GM12878 (cell line): Measurements from ENCODE around the gene TEX44. TPM values are rescaled to one million over a fixed set of nuclear protein-coding genes. Genes with fewer than 3 reads are reported as not detected.

Source experiments
- BRCA1 ChIP-seq: IDR thresholded peaks from 2 replicates; pipeline ENCODE4 v1.6.1; 2011; ENCODE audit warnings: low read depth, low read length, improper control_type of control experiment
- CHD2 ChIP-seq: IDR thresholded peaks from 2 replicates; pipeline ENCODE4 v1.6.1; 2011; ENCODE audit warnings: low read depth, low read length, improper control_type of control experiment, borderline replicate concordance
- CHD4 ChIP-seq: fragments of 200-600 bp; sonication (generic); IDR thresholded peaks from 2 replicates; pipeline ENCODE4 v1.6.1; 2016; ENCODE audit warnings: mild to moderate bottlenecking
- CREB1 ChIP-seq: IDR thresholded peaks from 2 replicates; pipeline ENCODE4 v1.6.1; 2012; ENCODE audit warnings: low read depth, mild to moderate bottlenecking, inconsistent platforms
- CREM ChIP-seq: IDR thresholded peaks from 2 replicates; pipeline ENCODE4 v1.6.1; 2014; ENCODE audit warnings: antibody characterized with exemption, low read depth
- E2F8 ChIP-seq: fragments of 450-650 bp; IDR thresholded peaks from 2 replicates; pipeline ENCODE4 v1.6.1; 2018; ENCODE audit warnings: mild to moderate bottlenecking, low read depth, moderate library complexity; ENCODE audit not compliant: partially characterized antibody
- ELK1 ChIP-seq: IDR thresholded peaks from 2 replicates; pipeline ENCODE4 v1.6.1; 2012; ENCODE audit warnings: low read depth, low read length, improper control_type of control experiment
- ESRRA ChIP-seq: IDR thresholded peaks from 2 replicates; pipeline ENCODE4 v1.6.1; 2012; ENCODE audit warnings: mild to moderate bottlenecking, low read length, improper control_type of control experiment
- GABPA ChIP-seq: IDR thresholded peaks from 2 replicates; pipeline ENCODE4 v1.6.1; 2014; ENCODE audit warnings: antibody characterized with exemption, low read depth, mild to moderate bottlenecking, inconsistent platforms
- HCFC1 ChIP-seq: fragments of 150-350 bp; IDR thresholded peaks from 2 replicates; pipeline ENCODE4 v1.6.1; 2014; ENCODE audit warnings: low read length
- LARP7 ChIP-seq: fragments of 450-650 bp; IDR thresholded peaks from 2 replicates; pipeline ENCODE4 v1.6.1; 2017; ENCODE audit warnings: mild to moderate bottlenecking
- NBN ChIP-seq: fragments of 450-650 bp; IDR thresholded peaks from 2 replicates; pipeline ENCODE4 v1.6.1; 2016
- RBBP5 ChIP-seq: fragments of 200-600 bp; sonication (generic); conservative IDR thresholded peaks from 2 replicates; pipeline ENCODE4 v1.6.1; 2016
- RELB ChIP-seq: fragments of 450-650 bp; IDR thresholded peaks from 2 replicates; pipeline ENCODE4 v1.6.1; 2017; ENCODE audit warnings: low read depth, mild to moderate bottlenecking, moderate library complexity
- RFX5 ChIP-seq: IDR thresholded peaks from 2 replicates; pipeline ENCODE4 v1.6.1; 2011; ENCODE audit warnings: low read depth, low read length, improper control_type of control experiment
- SMAD5 ChIP-seq: IDR thresholded peaks from 2 replicates; pipeline ENCODE4 v1.6.1; 2016; ENCODE audit warnings: antibody characterized with exemption, low read depth
- SREBF2 ChIP-seq: IDR thresholded peaks from 2 replicates; pipeline ENCODE4 v1.6.1; 2012; ENCODE audit warnings: mild to moderate bottlenecking, low read length
- TARDBP ChIP-seq: IDR thresholded peaks from 2 replicates; pipeline ENCODE4 v1.6.1; 2016; ENCODE audit warnings: borderline replicate concordance
- YY1 ChIP-seq: IDR thresholded peaks from 2 replicates; pipeline ENCODE4 v1.6.1; 2011; ENCODE audit warnings: low read depth, mild to moderate bottlenecking, low read length
- ZBTB11 ChIP-seq: fragments of 450-650 bp; formaldehyde crosslinking; IDR thresholded peaks from 2 replicates; pipeline ENCODE4 v1.5.0; 2022; ENCODE audit warnings: mild to moderate bottlenecking, missing genetic modification characterization
- ZNF384 ChIP-seq: IDR thresholded peaks from 2 replicates; pipeline ENCODE4 v1.6.1; 2012; ENCODE audit warnings: low read depth, mild to moderate bottlenecking, low read length, improper control_type of control experiment, borderline replicate concordance
- ZSCAN29 ChIP-seq: fragments of 450-650 bp; IDR thresholded peaks from 2 replicates; pipeline ENCODE4 v1.6.1; 2017; ENCODE audit warnings: mild to moderate bottlenecking, moderate library complexity
- polyA plus RNA-seq, 11 experiments: library from polyadenylated mRNA; depleted of rRNA in 4 of 11; unstranded in 6 of 11; stranded (reverse) in 5 of 11; fragments of >200 nt; fragmentation: Nextera tagmentation in 4 of 11; fragmentation: Illumina TruSeq in 1 of 11; extraction: Ambion mirVana in 4 of 11; extraction: Trizol in 1 of 11; gene quantifications; 1 replicate in 1 of 11; 2 replicates in 10 of 11; pipeline versions ENCODE4 v1.2.1 to v1.2.3, GENCODE V29; 2011 to 2016; ENCODE audit warnings: inconsistent platforms in 2 of 11, missing spikeins in 2 of 11, low read depth in 1 of 11
- total RNA-seq, 4 experiments: library from RNA; depleted of rRNA in 3 of 4; stranded (reverse); fragments of >200 nt in 3 of 4; fragmentation: Illumina TruSeq in 1 of 4; extraction: Trizol in 1 of 4; gene quantifications; 2 replicates each; pipeline versions ENCODE4 v1.2.1 to v1.2.3, GENCODE V29; 2013 to 2021

The TEX44 gene
- total and polyA plus RNA-seq, 10 of the 15 experiments (the other 5 are each of a cell fraction or from before 2014, with no cell fraction given): not detected

GRCh38 chr2:231613663-231614558, 21.2 kb downstream of the TEX44 start (continued):
- TF ChIP-seq ZBTB11: 0 out of 2 replicates have a peak, but pooled peaks have one; percentile 11
- peak; percentile 69; the same call in 1 of the 2 replicates for TF ChIP-seq CREB1
- peak; percentile 95 for TF ChIP-seq NBN
- TF ChIP-seq SMAD5: peak; percentile 78
- TF ChIP-seq BRCA1: no peak
- TF ChIP-seq CREM: peak; percentile 77
- TF ChIP-seq RFX5: no peak
- TF ChIP-seq GABPA: no peak
- TF ChIP-seq HCFC1: peak; percentile 18
- TF ChIP-seq SREBF2: no peak
- TF ChIP-seq ELK1: no peak
- peak; percentile 83 for TF ChIP-seq LARP7
- peak; percentile 64 for TF ChIP-seq RELB
- peak; percentile 79; the same call in 1 of the 2 replicates for TF ChIP-seq TARDBP
- TF ChIP-seq ESRRA: no peak
- TF ChIP-seq E2F8: no peak
- TF ChIP-seq CHD2: peak; percentile 82
- TF ChIP-seq YY1: no peak
- peak; percentile 48; the same call in 1 of the 2 replicates for TF ChIP-seq ZSCAN29
- TF ChIP-seq ZNF384: no peak
- TF ChIP-seq CHD4: no peak
- TF ChIP-seq RBBP5: no peak
